ENCODE results near the gene GLYATL1. TPM values are rescaled to one million over a fixed set of nuclear protein-coding genes. Genes with fewer than 3 reads are reported as not detected.

Gene GLYATL1
- total and polyA plus RNA-seq, 2 of the 8 experiments (the other 6 are each of a cell fraction or from before 2014, with no cell fraction given), result 8.6 to 10.7 TPM

DNA sequence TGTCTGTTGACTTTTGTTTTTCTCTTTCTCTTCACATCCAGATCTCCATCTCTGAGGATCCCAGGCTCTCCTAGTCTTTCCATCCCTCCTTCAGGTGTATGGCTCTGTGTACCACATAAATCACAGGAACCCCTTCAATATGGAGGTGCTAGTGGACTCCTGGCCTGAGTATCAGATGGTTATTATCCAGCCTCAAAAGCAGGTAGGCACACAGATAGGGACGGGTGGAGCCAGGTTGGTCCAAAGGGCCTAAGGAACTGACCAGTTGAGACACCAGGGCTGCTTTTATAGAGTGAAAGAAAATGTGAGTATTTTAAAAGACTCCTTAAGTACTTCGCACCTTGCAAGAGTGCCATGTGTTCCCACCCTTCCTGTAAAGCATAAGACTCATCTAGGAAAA is 39.9 kb downstream of the GLYATL1 start:
- H2BK5ac ChIP-seq (ENCODE audit: low read depth, low read length), result no peak overlapping the region
- H2AK5ac ChIP-seq (ENCODE audit: low read depth, low read length), result no peak overlapping the region
- H3K79me1 ChIP-seq (ENCODE audit: low read depth, low read length), result no peaks in the 10 kb centered on the region
- no peak overlapping the region for H3K14ac ChIP-seq (ENCODE audit: insufficient read length)
- H3K36me3 ChIP-seq (ENCODE audit: control insufficient read depth in 2 of 4, insufficient read depth in 4 of 4, low read length in 3 of 4), result no peaks in the 10 kb centered on the region
- H3K4me3 ChIP-seq (ENCODE audit: extremely low read depth in 1 of 4, insufficient read depth in 2 of 4, low read depth in 3 of 4, low read length in 4 of 4), result no peak overlapping the region
- H3K79me2 ChIP-seq (ENCODE audit: control insufficient read depth in 1 of 2, insufficient read depth in 2 of 2, low read length in 2 of 2), result no peaks in the 10 kb centered on the region
- no peak overlapping the region for H3K56ac ChIP-seq (replicated peaks; ENCODE audit: insufficient read length, low read depth, low read length)
- no peak overlapping the region for H3K27ac ChIP-seq (ENCODE audit: low read depth, low read length)
- no peak for DNase-seq (ENCODE audit: low read depth in 1 of 2, low spot score in 2 of 2)
- H2BK20ac ChIP-seq (ENCODE audit: low read length), result no peak overlapping the region
- TF ChIP-seq BRCA1 (IDR thresholded peaks at IDR 0.05; ENCODE audit: low read depth, low read length), result no peak
- no peak for TF ChIP-seq CTCF (IDR thresholded peaks at IDR 0.05; ENCODE audit: control extremely low read depth in 1 of 3, insufficient read depth in 1 of 3, low read depth in 1 of 3, low read length in 3 of 3)
- no peak for TF ChIP-seq ZNF274 (IDR thresholded peaks at IDR 0.05; ENCODE audit: borderline replicate concordance, extremely low read depth, low read length)
- TF ChIP-seq CTBP2 (IDR thresholded peaks at IDR 0.05; ENCODE audit: borderline replicate concordance, insufficient read depth, insufficient read length, low read length), result no peak
- no peak for TF ChIP-seq E2F6 (IDR thresholded peaks at IDR 0.05)
- TF ChIP-seq RFX5 (IDR thresholded peaks at IDR 0.05; ENCODE audit: borderline replicate concordance, low read depth, low read length), result no peak
- TF ChIP-seq POU5F1 (IDR thresholded peaks at IDR 0.05; ENCODE audit: low read depth, low read length), result no peak
- no peak for TF ChIP-seq RBBP5 (IDR thresholded peaks at IDR 0.05; ENCODE audit: borderline replicate concordance, low read depth, low read length)
- no peak overlapping the region for H4K5ac ChIP-seq (ENCODE audit: insufficient read length, low read depth, low read length)
- no peaks in the 10 kb centered on the region for H3K23me2 ChIP-seq (ENCODE audit: low read depth, low read length)
- H3K4me1 ChIP-seq (replicated peaks in 1 of 4; ENCODE audit: control insufficient read depth in 3 of 4, insufficient read depth in 4 of 4, low read length in 3 of 4), result no peaks in the 10 kb centered on the region
- H2AFZ ChIP-seq (ENCODE audit: low read length), result no peak overlapping the region
- H2BK12ac ChIP-seq (ENCODE audit: low read depth, low read length), result no peak overlapping the region
- H3K4ac ChIP-seq (replicated peaks; ENCODE audit: insufficient read length, low read depth, low read length), result no peak overlapping the region
- H3K23ac ChIP-seq (ENCODE audit: insufficient read length), result no peak overlapping the region
- no peaks in the 10 kb centered on the region for H3K27me3 ChIP-seq (replicated peaks in 1 of 4; ENCODE audit: control insufficient read depth in 3 of 4, extremely low read depth in 1 of 4, insufficient read depth in 3 of 4, low read length in 3 of 4)
- FAIRE-seq, result no peak
- H4K91ac ChIP-seq (replicated peaks; ENCODE audit: insufficient read length, low read length), result no peak overlapping the region
- H2BK15ac ChIP-seq (ENCODE audit: low read length), result no peak overlapping the region
- H3K4me2 ChIP-seq (ENCODE audit: insufficient read depth in 1 of 2, low read depth in 2 of 2, low read length in 2 of 2), result no peak overlapping the region
- H3K9ac ChIP-seq (replicated peaks in 1 of 4; ENCODE audit: extremely low read depth in 1 of 4, low read depth in 3 of 4, low read length in 3 of 4), result no peak overlapping the region
- H4K8ac ChIP-seq (ENCODE audit: extremely low read depth, insufficient read depth, low read length), result no peak overlapping the region
- no peak overlapping the region for H2BK120ac ChIP-seq (replicated peaks; ENCODE audit: low read depth, low read length)
- CTCF ChIA-PET (ENCODE audit: partially characterized antibody), result no interaction called here
- POLR2A ChIA-PET (ENCODE audit: partially characterized antibody), result no interaction called here
- no peaks in the 10 kb centered on the region for H3K9me3 ChIP-seq (ENCODE audit: insufficient read depth in 2 of 2, low read depth in 1 of 2, low read length in 1 of 2)
- H3K18ac ChIP-seq (ENCODE audit: extremely low read depth, low read length), result no peak overlapping the region
- 91% methylated on average over 2 of the region's 2 CpGs; no CpG with 5 or more reads in 1 of the 2 experiments for WGBS, 2 experiments (ENCODE audit: extremely low coverage in 1 of 2, insufficient coverage in 1 of 2, insufficient read length in 1 of 2, insufficient replicate concordance in 2 of 2, low coverage in 1 of 2, low lambda C conversion rate in 2 of 2, missing lambda C conversion rate in 1 of 2)
- H4K20me1 ChIP-seq (replicated peaks in 1 of 2; ENCODE audit: control insufficient read depth in 1 of 2, insufficient read depth in 2 of 2, low read length in 2 of 2), result no peaks in the 10 kb centered on the region
